K562 (cell line): ENCODE data around the gene TMEM108. TPM values are rescaled to one million over a fixed set of nuclear protein-coding genes. Genes with fewer than 3 reads are reported as not detected.

Experiments
- ATAC-seq: fragments of 200-7000 bp; cut with Tn5 transposase; 3 replicates; pipeline ENCODE4 v1.9.1; 2020; ENCODE audit warnings: moderate library complexity
- BruUV-seq: library from RNA; stranded (reverse); fragments of 400-500 nt; replicated peaks from 2 replicates; lab custom pipeline; 2021; lab: Mats Ljungman, UMichigan
- CTCF ChIA-PET: fragments of 300-600 bp; formaldehyde crosslinking; extraction: SDS; loops from one replicate; lab custom pipeline; 2021; ENCODE audit warnings: low intra/inter-chr PET ratio; lab: Yijun Ruan, JAX
- POLR2A ChIA-PET: fragments of 300-600, 350-650 bp; sonication (Branson Sonifier 250); formaldehyde crosslinking; extraction: SDS; loops from one replicate; lab custom pipeline; 2021; ENCODE audit warnings: antibody characterized with exemption, inconsistent platforms; lab: Yijun Ruan, JAX
- DNase-seq, 4 experiments: peaks; one replicate each; pipeline versions ENCODE4 v3.0.0 to v3.0.0-alpha.2; 2011 to 2018; ENCODE audit warnings: low spot score in 3 of 4, mixed read lengths in 3 of 4; ENCODE audit errors: extremely low read depth in 1 of 4
- FAIRE-seq: peaks from 2 replicates; lab custom pipeline; 2011; peaks lifted over from hg19 to GRCh38; lab: Jason Lieb, UNC
- H2AFZ ChIP-seq: 2 replicates; pipeline ENCODE4 v1.6.0; 2011; ENCODE audit warnings: low read depth, low read length, control low read depth, inconsistent platforms
- H3K27ac ChIP-seq: fragments of 200-600 bp; 3 replicates; pipeline ENCODE4 v1.8.0; 2011; ENCODE audit warnings: low read depth, mild to moderate bottlenecking, control low read depth, inconsistent platforms, low read length, moderate library complexity, mixed read lengths; ENCODE audit errors: extremely low read depth
- H3K27me3 ChIP-seq, 2 experiments: fragments of 300-600 bp in 1 of 2; 2 replicates in 1 of 2; 3 replicates in 1 of 2; pipeline versions ENCODE4 v1.6.0 to v1.8.0; 2011; ENCODE audit warnings: inconsistent platforms in 2 of 2, low read length in 2 of 2, mild to moderate bottlenecking in 1 of 2, mixed read lengths in 1 of 2, moderate library complexity in 1 of 2; ENCODE audit not compliant: control insufficient read depth in 2 of 2, insufficient read depth in 2 of 2
- H3K36me3 ChIP-seq: fragments of 300-600 bp; 3 replicates; pipeline ENCODE4 v1.8.0; 2011; ENCODE audit warnings: mild to moderate bottlenecking, low read length, inconsistent platforms; ENCODE audit not compliant: control insufficient read depth, insufficient read depth
- H3K4me1 ChIP-seq, 2 experiments: fragments of 200-600 bp in 1 of 2; replicated peaks in 1 of 2; 2 replicates in 1 of 2; 3 replicates in 1 of 2; pipeline versions ENCODE4 v1.5.1 to v1.8.0; 2011; ENCODE audit warnings: inconsistent platforms in 2 of 2, low read length in 2 of 2, mild to moderate bottlenecking in 1 of 2, mixed read lengths in 1 of 2, moderate library complexity in 1 of 2; ENCODE audit not compliant: control insufficient read depth in 2 of 2, insufficient read depth in 2 of 2
- H3K4me2 ChIP-seq: 2 replicates; pipeline ENCODE4 v1.6.1; 2011; ENCODE audit warnings: low read length, control low read depth, inconsistent platforms, mixed read lengths; ENCODE audit not compliant: insufficient read depth
- H3K4me3 ChIP-seq: fragments of 200-600 bp; sonication (generic), shearing (Covaris generic); 2 replicates; pipeline ENCODE4 v1.5.1; 2016; ENCODE audit warnings: control low read depth, inconsistent platforms
- H3K79me2 ChIP-seq: fragments of 200-600 bp; 3 replicates; pipeline ENCODE4 v1.8.0; 2011; ENCODE audit warnings: low read length, inconsistent platforms; ENCODE audit not compliant: control insufficient read depth, insufficient read depth
- H3K9ac ChIP-seq, 2 experiments: 2 replicates each; pipeline versions ENCODE4 v1.6.0 to v1.6.1; 2011; ENCODE audit warnings: low read depth in 2 of 2, low read length in 2 of 2, control low read depth in 1 of 2, inconsistent platforms in 1 of 2, mild to moderate bottlenecking in 1 of 2, mixed read lengths in 1 of 2; ENCODE audit not compliant: insufficient read depth in 1 of 2
- H3K9me1 ChIP-seq: one replicate; pipeline ENCODE4 v1.6.0; 2011; ENCODE audit warnings: inconsistent platforms, mild to moderate bottlenecking, low read length, moderate library complexity; ENCODE audit not compliant: control insufficient read depth, insufficient read depth
- H3K9me3 ChIP-seq: replicated peaks from 2 replicates; pipeline ENCODE4 v1.5.1; 2011; ENCODE audit warnings: low read depth, low read length, inconsistent platforms; ENCODE audit not compliant: control insufficient read depth, insufficient read depth
- H4K20me1 ChIP-seq: replicated peaks from 2 replicates; pipeline ENCODE4 v1.6.1; 2011; ENCODE audit warnings: low read length, inconsistent platforms, mixed read lengths; ENCODE audit not compliant: control insufficient read depth, insufficient read depth
- ETV1 ChIP-seq: fragments of 450-650 bp; conservative IDR thresholded peaks from 2 replicates; pipeline ENCODE4 v1.6.1; 2016; ENCODE audit warnings: missing genetic modification characterization, control low read depth, low read depth, missing compliant biosample characterization
- FOSL1 ChIP-seq: fragments of 200-800 bp; sonication (Bioruptor generic); conservative IDR thresholded peaks from 2 replicates; pipeline ENCODE4 v1.6.1; 2016; ENCODE audit warnings: missing genetic modification characterization, missing compliant biosample characterization
- MAFG ChIP-seq: fragments of 450-650 bp; conservative IDR thresholded peaks from 2 replicates; pipeline ENCODE4 v1.6.1; 2016; ENCODE audit warnings: missing genetic modification characterization, missing compliant biosample characterization
- NFE2 ChIP-seq: IDR thresholded peaks from 2 replicates; pipeline ENCODE4 v1.6.1; 2014; ENCODE audit warnings: antibody characterized with exemption, low read depth
- RBM17 ChIP-seq: fragments of 200-400 bp; formaldehyde crosslinking; IDR thresholded peaks from 2 replicates; pipeline ENCODE4 v1.6.1; 2017; ENCODE audit warnings: low read depth, mild to moderate bottlenecking, low read length, borderline replicate concordance
- ZNF668 ChIP-seq: fragments of 250-450 bp; sonication (Bioruptor Pico); IDR thresholded peaks from 2 replicates; pipeline ENCODE4 v1.8.0; 2022; ENCODE audit warnings: mild to moderate bottlenecking, inconsistent platforms
- WGBS: fragments of 100-300 bp; shearing (Covaris generic); methylation state at CpG from one replicate; pipeline ENCODE4 v1.1.6; 2016; ENCODE audit warnings: low coverage, mixed read lengths; ENCODE audit not compliant: insufficient coverage; ENCODE audit errors: missing lambda C conversion rate; 5-methylcytosine and 5-hydroxymethylcytosine counted together
- in situ Hi-C: fragments of 300-500 bp; cut with MboI; formaldehyde crosslinking; loops from 4 replicates; pipeline ENCODE4 v1.15.0; 2018; ENCODE audit warnings: inconsistent platforms, mixed read lengths
- intact Hi-C: fragments of 100-400 bp; cut with micrococcal nuclease; formaldehyde crosslinking; loops from 2 replicates; pipeline ENCODE4 v1.14.2; 2022
- polyA plus RNA-seq, 8 experiments: library from polyadenylated mRNA; depleted of rRNA in 4 of 8; stranded (reverse) in 5 of 8; unstranded in 3 of 8; fragments of >200 nt; fragmentation: Nextera tagmentation in 2 of 8; fragmentation: Illumina TruSeq in 1 of 8; extraction: Ambion mirVana in 2 of 8; extraction: Trizol in 1 of 8; gene quantifications; 2 replicates each; pipeline versions ENCODE4 v1.2.1 to v1.2.3, GENCODE V29; 2011 to 2014; ENCODE audit warnings: inconsistent platforms in 1 of 8, missing spikeins in 1 of 8
- total RNA-seq, 7 experiments: library from RNA; depleted of rRNA in 6 of 7; stranded (reverse); fragments of >200 nt in 6 of 7; fragmentation: Illumina TruSeq in 2 of 7; extraction: Trizol in 2 of 7; gene quantifications; 2 replicates each; pipeline versions ENCODE4 v1.2.1 to v1.2.3, GENCODE V29; 2011 to 2021; ENCODE audit warnings: low replicate concordance in 1 of 7
- TF ChIP-seq, protein P1 (sequence below), 2 experiments: fragments of 450-650 bp; formaldehyde crosslinking in 1 of 2; IDR thresholded peaks; 2 replicates each; pipeline versions ENCODE4 v1.4.0 to v1.6.1; 2014 to 2020; ENCODE audit warnings: mild to moderate bottlenecking in 2 of 2, borderline replicate concordance in 1 of 2, low read depth in 1 of 2
- TF ChIP-seq, protein P2 (sequence below): fragments of 450-650 bp; IDR thresholded peaks from 2 replicates; pipeline ENCODE4 v1.6.1; 2016; ENCODE audit warnings: missing biosample characterization, missing genetic modification characterization
- TF ChIP-seq, protein P3 (sequence below): IDR thresholded peaks from 2 replicates; pipeline ENCODE4 v1.6.1; 2016; ENCODE audit warnings: missing genetic modification characterization, missing compliant biosample characterization

The TMEM108 gene
- total and polyA plus RNA-seq, 9 of the 15 experiments (the other 6 are each of a cell fraction or from before 2014, with no cell fraction given), result 0.65 to 11.1 (median 3.4) TPM

DNA sequence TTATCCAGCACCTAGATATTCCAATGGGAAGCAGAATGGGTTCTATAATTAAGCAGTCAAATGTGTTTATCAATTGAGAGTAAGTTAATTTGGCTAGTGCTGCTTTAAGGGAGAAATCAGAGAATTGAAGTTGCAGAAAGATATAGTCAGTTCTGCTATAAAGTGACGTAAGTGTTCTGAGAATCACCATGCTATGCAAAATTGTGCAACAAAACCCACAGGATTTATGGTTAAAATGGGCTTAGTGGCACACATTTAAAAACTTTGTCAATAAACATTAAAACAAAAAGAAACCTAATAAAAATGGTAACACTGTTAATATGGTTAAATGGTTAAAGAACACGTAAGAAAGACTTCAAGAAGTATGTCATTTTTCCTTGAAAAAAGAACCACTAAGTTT lies 74.5 kb downstream of the TMEM108 start (continued):
- TF ChIP-seq, protein P1, sequence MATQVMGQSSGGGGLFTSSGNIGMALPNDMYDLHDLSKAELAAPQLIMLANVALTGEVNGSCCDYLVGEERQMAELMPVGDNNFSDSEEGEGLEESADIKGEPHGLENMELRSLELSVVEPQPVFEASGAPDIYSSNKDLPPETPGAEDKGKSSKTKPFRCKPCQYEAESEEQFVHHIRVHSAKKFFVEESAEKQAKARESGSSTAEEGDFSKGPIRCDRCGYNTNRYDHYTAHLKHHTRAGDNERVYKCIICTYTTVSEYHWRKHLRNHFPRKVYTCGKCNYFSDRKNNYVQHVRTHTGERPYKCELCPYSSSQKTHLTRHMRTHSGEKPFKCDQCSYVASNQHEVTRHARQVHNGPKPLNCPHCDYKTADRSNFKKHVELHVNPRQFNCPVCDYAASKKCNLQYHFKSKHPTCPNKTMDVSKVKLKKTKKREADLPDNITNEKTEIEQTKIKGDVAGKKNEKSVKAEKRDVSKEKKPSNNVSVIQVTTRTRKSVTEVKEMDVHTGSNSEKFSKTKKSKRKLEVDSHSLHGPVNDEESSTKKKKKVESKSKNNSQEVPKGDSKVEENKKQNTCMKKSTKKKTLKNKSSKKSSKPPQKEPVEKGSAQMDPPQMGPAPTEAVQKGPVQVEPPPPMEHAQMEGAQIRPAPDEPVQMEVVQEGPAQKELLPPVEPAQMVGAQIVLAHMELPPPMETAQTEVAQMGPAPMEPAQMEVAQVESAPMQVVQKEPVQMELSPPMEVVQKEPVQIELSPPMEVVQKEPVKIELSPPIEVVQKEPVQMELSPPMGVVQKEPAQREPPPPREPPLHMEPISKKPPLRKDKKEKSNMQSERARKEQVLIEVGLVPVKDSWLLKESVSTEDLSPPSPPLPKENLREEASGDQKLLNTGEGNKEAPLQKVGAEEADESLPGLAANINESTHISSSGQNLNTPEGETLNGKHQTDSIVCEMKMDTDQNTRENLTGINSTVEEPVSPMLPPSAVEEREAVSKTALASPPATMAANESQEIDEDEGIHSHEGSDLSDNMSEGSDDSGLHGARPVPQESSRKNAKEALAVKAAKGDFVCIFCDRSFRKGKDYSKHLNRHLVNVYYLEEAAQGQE (IDR thresholded peaks at IDR 0.05; ENCODE audit: borderline replicate concordance), result no peak
- TF ChIP-seq, protein P1 (CRISPR knock-in tag; IDR thresholded peaks at IDR 0.05; ENCODE audit: low read depth), result no peak

DNA sequence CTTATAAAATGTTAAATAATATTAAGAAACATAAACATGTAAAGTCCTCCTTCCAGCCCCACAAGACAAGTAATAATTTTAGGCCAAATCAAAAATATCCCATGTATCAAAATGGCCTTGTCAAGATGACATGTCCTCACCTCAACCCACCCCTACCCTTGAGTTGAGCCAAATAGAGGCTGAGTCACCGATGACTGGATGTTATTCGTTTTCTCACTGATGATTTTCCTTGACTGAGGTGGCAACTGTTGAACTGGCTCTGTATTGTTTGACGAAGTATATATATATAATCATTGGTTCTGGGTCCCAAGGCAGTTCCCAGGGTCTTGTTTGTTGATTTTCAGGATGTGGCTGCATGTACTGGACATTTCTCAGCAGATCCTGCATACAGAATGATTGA lies 75.3 kb downstream of the TMEM108 start:
- Histone ChIP-seq H3K36me3 (no peaks in the 10 kb centered on the region), H3K27me3 (no peaks in the 10 kb centered on the region), H3K27ac (no peak overlapping the region), H4K20me1 (no peaks in the 10 kb centered on the region), H3K4me3 (no peak overlapping the region), H3K4me1 (no peaks in the 10 kb centered on the region), H3K79me2 (no peaks in the 10 kb centered on the region), H3K9me3 (no peaks in the 10 kb centered on the region), H3K9ac (no peak overlapping the region), H2AFZ (no peak overlapping the region), H3K4me2 (no peak overlapping the region), H3K9me1 (no peaks in the 10 kb centered on the region)
- ATAC-seq (no peak), FAIRE-seq (peak; percentile 6), DNase-seq (no peak)
- ChIA-PET CTCF (no interaction called here), POLR2A (no interaction called here)
- intact Hi-C loops (no loop called here), in situ Hi-C loops (no loop called here)
- WGBS, result 12% methylated on average over 3 of the region's 3 CpGs
- BruUV-seq, result no TSS peak
- TF ChIP-seq ETV1 (tag) (no peak), NFE2 (0 out of 2 replicates have a peak, but pooled peaks have one; percentile 6), ZNF668 (CRISPR knock-in tag) (no peak), RBM17 (no peak), MAFG (0 out of 2 replicates have a peak, but pooled peaks have one; percentile 8), FOSL1 (tag) (peak; percentile 36)
- TF ChIP-seq, protein P2, sequence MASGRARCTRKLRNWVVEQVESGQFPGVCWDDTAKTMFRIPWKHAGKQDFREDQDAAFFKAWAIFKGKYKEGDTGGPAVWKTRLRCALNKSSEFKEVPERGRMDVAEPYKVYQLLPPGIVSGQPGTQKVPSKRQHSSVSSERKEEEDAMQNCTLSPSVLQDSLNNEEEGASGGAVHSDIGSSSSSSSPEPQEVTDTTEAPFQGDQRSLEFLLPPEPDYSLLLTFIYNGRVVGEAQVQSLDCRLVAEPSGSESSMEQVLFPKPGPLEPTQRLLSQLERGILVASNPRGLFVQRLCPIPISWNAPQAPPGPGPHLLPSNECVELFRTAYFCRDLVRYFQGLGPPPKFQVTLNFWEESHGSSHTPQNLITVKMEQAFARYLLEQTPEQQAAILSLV (tag), result no peak
- TF ChIP-seq, protein P3, sequence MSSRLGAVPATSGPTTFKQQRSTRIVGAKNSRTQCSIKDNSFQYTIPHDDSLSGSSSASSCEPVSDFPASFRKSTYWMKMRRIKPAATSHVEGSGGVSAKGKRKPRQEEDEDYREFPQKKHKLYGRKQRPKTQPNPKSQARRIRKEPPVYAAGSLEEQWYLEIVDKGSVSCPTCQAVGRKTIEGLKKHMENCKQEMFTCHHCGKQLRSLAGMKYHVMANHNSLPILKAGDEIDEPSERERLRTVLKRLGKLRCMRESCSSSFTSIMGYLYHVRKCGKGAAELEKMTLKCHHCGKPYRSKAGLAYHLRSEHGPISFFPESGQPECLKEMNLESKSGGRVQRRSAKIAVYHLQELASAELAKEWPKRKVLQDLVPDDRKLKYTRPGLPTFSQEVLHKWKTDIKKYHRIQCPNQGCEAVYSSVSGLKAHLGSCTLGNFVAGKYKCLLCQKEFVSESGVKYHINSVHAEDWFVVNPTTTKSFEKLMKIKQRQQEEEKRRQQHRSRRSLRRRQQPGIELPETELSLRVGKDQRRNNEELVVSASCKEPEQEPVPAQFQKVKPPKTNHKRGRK, result no peak
